NOMO-1 treated with DMSO at 0.1 percent for 48 hours (cell line): ENCODE data around the gene ADAM12.
"Not testable (repeated sequence)": the region's sequence is repeated elsewhere in the genome, so short reads cannot be mapped to it uniquely, and the experiment has no call there.

ENCODE experiments used
- DNase-seq: peaks from one replicate; lab custom pipeline; 2025; ENCODE audit not compliant: unreplicated experiment; lab: John Stamatoyannopoulos, UW

ADAM12 gene

GRCh38 chr10:126375926-126376554 lies 12.2 kb downstream of the ADAM12 start:
- no peak for DNase-seq

- no peak for DNase-seq
Observed at GRCh38 chr10:126375299-126375698, 13.0 kb downstream of the ADAM12 start.

GRCh38 chr10:126374435-126374834 lies 13.8 kb downstream of the ADAM12 start:
- DNase-seq = no peak

GRCh38 chr10:126373972-126374371 lies 14.3 kb downstream of the ADAM12 start:
- DNase-seq = no peak

GRCh38 chr10:126373147-126373546 lies 15.1 kb downstream of the ADAM12 start:
- no peak for DNase-seq

- no peak for DNase-seq
Observed at GRCh38 chr10:126372396-126372795, 15.9 kb downstream of the ADAM12 start.

GRCh38 chr10:126369125-126369710 lies 19.1 kb downstream of the ADAM12 start:
- no peak for DNase-seq

GRCh38 chr10:126357169-126357568 lies 31.1 kb downstream of the ADAM12 start:
- no peak for DNase-seq

GRCh38 chr10:126353666-126354065 lies 34.6 kb downstream of the ADAM12 start:
- no peak for DNase-seq

GRCh38 chr10:126352453-126352852 lies 35.8 kb downstream of the ADAM12 start:
- DNase-seq = no peak

GRCh38 chr10:126351021-126351420 lies 37.3 kb downstream of the ADAM12 start:
- DNase-seq = no peak

GRCh38 chr10:126350216-126350992 lies 37.9 kb downstream of the ADAM12 start:
- no peak for DNase-seq

- DNase-seq = no peak
Observed at GRCh38 chr10:126349676-126350075, 38.6 kb downstream of the ADAM12 start.

GRCh38 chr10:126349101-126349500 lies 39.2 kb downstream of the ADAM12 start:
- DNase-seq = no peak

GRCh38 chr10:126343496-126343895 lies 44.8 kb downstream of the ADAM12 start:
- not testable (repeated sequence) for DNase-seq

GRCh38 chr10:126342680-126343079 lies 45.6 kb downstream of the ADAM12 start:
- DNase-seq = no peak

- no peak for DNase-seq
Observed at GRCh38 chr10:126341491-126341890, 46.8 kb downstream of the ADAM12 start.

GRCh38 chr10:126337251-126337810 lies 50.9 kb downstream of the ADAM12 start:
- DNase-seq = no peak

- DNase-seq = no peak
Observed at GRCh38 chr10:126336801-126337200, 51.5 kb downstream of the ADAM12 start.

GRCh38 chr10:126334272-126334671 lies 54.0 kb downstream of the ADAM12 start:
- no peak for DNase-seq

- DNase-seq = no peak
Observed at GRCh38 chr10:126332576-126332975, 55.7 kb downstream of the ADAM12 start.

GRCh38 chr10:126331101-126331500 lies 57.2 kb downstream of the ADAM12 start:
- DNase-seq = no peak
